NK-92 (cell line): ENCODE data around the gene FAM222B.

Experiments
- DNase-seq: peaks from one replicate; lab custom pipeline; 2025; ENCODE audit not compliant: unreplicated experiment; lab: John Stamatoyannopoulos, UW

Gene FAM222B

DNA sequence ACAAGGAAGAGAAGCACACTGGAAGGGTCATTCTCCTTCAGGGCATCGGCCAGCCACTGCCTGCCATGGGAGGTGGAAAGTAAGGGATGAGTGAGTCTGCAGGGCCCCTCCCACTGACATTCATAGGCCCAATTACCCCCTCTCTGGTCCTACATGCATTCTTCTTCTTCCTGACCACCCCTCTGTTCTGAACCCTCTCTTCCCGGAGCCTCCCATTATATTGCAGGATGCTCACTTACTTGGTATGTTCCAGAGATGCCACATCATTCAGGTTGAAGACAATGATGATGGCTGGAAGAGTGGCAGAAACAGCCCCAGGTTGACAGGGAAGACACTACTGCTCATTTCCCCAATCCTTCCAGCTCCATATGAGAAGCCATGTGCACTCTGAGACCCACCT is 127.4 kb downstream of the FAM222B start:
- DNase-seq = no peak

DNA sequence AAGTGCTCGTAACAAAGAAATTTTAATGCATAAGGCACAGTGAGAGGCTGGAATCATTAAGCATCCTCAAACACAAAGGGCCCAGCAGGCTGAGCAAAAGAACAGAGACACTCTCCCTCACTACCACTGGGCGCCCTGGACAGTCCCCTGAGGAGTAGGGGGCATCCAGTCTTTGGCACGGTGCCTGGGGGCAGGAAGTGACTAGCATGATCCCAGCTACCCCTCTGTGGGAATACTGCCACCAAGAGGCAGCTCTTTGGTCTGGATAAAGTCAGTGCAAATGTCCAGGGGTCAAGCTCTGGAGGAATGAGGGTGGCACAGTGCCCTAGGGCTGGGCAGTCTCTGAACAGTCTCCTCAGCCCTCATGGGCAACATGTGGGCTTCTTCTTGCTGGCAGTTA is 128.3 kb downstream of the FAM222B start:
- no peak for DNase-seq

DNA sequence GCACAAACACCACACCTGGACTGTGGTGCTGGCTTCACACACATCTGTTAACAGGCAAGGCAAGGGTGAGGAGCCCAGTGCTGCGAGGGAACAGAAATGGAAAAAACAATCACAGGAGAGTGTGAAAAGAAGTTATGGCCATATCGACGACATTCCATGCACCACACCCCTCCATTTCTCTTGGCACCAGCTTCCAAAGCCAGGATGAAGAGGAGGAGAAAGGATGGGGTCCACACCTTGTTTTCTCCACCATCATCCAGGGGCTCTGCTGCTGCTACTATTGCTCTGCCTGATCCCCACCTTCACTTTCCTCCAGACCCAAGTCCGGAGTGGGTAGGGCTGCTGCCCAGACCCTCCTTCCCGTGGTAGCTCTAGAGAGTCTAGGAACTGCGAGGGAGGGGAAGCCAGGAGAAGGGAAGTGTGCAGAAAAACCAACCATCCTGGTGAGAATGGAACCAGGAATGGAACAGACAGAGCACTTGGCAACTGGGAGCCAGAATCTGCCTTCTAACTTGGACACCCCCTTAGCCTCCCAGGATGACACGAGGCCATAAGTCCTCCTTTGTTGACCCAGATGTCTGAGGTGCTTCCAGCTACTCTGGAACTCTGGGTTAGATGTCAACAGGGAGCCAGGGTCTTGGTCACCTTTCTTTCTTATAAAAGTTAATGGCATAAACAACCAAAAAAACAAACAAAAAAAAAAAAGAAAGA is 129.7 kb downstream of the FAM222B start:
- DNase-seq = no peak

DNA sequence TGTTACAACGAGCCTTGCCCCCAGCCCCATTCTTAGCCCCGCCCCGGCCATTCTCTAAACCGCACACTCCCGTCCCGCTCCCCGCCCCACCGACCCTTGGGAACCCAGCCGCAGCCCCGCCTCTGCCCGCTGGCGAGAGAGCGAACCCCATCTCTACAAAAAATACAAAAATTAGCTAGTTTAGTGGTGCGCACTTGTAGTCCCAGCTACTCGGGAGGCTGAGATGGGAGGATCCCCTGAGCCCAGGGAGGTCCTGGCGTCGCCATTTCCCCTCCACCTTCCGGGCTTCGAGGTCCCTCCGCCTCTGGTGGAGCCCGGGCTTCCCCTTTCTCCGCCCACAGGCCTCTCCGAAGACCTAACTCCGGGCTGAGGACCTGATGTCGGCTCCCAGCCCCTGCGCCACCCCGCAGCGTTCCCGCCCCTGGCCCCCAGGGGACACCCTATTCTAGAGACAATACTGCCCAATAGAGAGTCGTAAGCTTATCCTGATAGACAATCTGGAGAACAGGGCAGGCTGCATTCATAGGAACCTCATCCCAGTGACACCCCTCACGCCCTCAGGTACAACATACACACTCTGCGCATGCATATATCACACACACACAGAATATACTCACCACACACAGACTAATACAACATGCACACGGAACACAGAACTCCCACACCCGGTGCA is 130.4 kb downstream of the FAM222B start:
- DNase-seq = no peak

DNA sequence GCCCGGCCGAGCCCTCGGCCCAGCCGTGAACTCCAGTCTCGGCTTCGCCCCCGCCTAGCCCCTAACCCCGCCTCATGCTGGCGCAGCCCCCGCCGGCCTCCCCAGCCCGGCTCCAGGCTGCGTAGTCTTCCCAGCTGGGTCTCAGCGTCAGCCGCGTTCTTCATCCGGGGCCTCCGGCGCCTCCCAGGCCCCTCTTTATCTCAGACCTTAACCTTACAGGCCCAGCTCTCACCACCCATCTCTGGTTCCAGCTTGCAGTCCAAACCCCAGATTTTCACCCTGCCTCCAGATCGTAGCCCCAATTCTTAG is 130.9 kb downstream of the FAM222B start, which contains the start of gene PROCA1:
Gene PROCA1 (minus strand): TSS at position 166 of the 309 bp plus-strand sequence. CDS start 228 bp downstream, outside the sequence.
- DNase-seq = no peak

DNA sequence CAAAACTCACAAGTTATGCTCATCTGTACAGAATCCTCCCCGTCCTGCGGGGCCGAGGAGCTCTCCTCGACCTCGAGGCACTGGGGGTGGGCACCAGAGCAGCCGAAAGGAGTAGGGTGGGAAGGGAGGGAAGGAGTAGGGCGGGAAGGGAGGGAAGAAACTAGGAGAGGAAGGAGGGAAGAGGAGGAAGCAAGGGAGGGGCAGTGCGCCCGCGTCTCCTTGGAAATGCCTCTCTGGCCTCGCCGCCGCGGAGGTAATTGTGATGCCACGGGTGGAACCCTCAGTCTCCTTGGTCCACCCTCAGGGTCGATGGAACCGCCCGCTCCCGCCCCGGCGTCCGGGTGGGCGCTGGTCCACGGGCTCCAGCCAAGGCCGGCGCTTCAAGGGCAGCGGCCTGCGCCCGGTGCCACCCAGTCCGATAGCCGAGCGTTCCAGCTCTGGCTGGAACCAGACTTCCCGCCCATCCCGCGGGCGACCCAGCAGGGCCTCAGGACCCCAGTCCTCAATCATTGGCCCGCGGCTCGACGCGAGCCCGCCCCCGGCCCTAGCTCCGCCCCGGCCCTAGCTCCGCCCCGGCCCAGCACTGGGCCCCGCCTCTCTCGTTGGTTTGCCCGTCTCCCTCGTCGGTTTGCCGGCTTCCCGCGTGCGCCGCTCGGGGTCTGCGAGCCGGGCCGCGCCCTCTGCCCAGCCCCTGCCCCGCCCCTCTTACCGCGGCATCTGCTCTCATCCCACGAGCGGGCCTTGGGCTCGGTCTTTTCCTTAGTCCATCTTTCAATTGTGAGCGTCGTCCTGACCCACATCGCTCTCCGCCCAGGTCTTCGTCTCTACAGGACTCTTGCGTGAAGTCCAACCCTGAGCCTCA is 131.5 kb downstream of the FAM222B start:
- no peak for DNase-seq

DNA sequence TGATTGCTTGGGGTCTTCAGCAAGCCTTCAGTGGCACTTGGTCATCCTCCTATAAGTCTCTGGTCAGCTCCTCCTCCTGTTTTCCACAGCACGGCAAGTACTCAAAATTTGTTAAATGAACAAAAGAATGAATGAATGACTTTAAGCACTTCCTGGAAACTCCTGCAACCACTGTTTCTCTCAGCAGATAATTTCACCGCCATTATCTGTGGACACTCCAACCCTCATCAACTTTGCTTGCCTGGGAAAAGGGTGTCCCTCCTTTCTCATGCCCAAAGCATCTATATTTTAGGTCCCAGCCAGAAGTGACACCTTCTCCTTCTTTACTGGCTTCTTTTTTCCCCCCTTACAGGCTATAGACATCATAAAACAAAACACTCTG is 135.3 kb downstream of the FAM222B start:
- no peak for DNase-seq

DNA sequence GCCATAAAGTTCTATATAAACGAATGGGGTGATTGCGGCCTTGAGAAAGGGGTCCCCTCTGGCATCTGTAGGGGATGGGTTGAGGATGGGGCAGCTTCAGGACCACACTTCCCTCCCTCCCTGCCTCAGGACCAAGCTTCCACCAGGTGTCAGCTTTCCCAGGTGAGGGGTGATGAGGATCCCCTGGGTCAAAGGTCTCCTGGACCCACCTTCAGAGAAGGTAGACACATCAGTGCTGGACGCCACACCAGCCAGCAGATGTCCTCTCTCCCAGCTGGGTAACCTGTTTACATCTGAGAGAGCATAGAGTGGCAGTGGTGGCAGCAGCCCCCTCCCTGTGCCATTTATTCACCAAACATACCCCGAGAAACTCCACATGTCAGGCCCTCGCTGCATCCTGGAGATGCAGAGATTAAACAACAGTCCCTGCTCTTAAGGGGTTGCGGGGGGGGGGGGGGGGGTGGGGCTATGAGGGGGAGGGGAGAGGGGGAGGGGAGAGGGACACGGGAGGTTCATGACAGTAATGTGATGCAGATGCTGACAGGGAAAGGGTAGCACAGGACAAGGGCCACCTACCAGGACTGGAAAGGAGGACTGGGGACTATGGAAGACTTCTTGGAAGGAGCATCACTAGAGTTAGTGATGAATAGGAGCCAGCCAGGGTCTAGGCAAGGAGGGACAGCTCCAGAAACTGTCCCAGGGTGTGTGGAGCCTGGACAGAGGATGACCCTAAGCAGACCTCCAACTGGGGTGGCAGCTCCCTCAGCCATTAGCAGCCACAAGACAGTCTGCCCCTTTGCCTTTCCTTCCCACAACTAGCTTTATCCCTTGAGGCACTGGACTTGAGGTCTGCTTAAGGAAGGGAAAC is 135.9 kb downstream of the FAM222B start:
- DNase-seq = no peak
